ENCODE measurements around the gene TCIRG1. TPM values are rescaled to one million over a fixed set of nuclear protein-coding genes. Genes with fewer than 3 reads are reported as not detected.

Gene TCIRG1
- total RNA-seq, 2 experiments from 2014 or later: 199 to 201 TPM

- H3K4me1 ChIP-seq (ENCODE audit: insufficient read depth, low read length, poor library complexity, severe bottlenecking): no peaks in the 10 kb centered on the region
- BruUV-seq (replicated peaks): no TSS peak
- H3K4me2 ChIP-seq (ENCODE audit: low read length): no peak overlapping the region
- H3K4me3 ChIP-seq (ENCODE audit: low read depth, low read length, poor library complexity, severe bottlenecking): no peak overlapping the region
- no peak for TF ChIP-seq CTCF (conservative IDR thresholded peaks at IDR 0.05; ENCODE audit: low read length)
- no peak for TF ChIP-seq EZH2phosphoT487 (IDR thresholded peaks at IDR 0.05; ENCODE audit: borderline replicate concordance, low read depth, low read length)
- intact Hi-C loops (cut with micrococcal nuclease; ENCODE audit: unreplicated experiment): no loop called here
- no peak for DNase-seq (ENCODE audit: low spot score)
- peaks cover 87% of the 10 kb centered on the region for H3K36me3 ChIP-seq (ENCODE audit: insufficient read depth, low read length)
- H3K9me2 ChIP-seq (ENCODE audit: insufficient read depth, low read length): no peaks in the 10 kb centered on the region
- H3K27ac ChIP-seq (ENCODE audit: low read depth, low read length, poor library complexity, severe bottlenecking): no peak overlapping the region
- no peaks in the 10 kb centered on the region for H3K9me3 ChIP-seq (ENCODE audit: low read length)
- ChIA-PET POLR2A (no interaction called here), CTCF (ENCODE audit: unreplicated experiment) (no interaction called here)
- H4K20me1 ChIP-seq (ENCODE audit: insufficient read depth, low read length): no peaks in the 10 kb centered on the region
- H2AFZ ChIP-seq (ENCODE audit: low read length): no peak overlapping the region
- no peaks in the 10 kb centered on the region for H3K79me2 ChIP-seq (ENCODE audit: insufficient read depth, low read depth, low read length)
These were observed 29.2 kb downstream of the TCIRG1 start for GRCh38 chr11:68067991-68068390.

- Histone ChIP-seq H3K79me2 (ENCODE audit: insufficient read depth, low read depth, low read length) (no peaks in the 10 kb centered on the region), H3K9me3 (ENCODE audit: low read length) (no peaks in the 10 kb centered on the region), H2AFZ (ENCODE audit: low read length) (no peak overlapping the region), H3K9me2 (ENCODE audit: insufficient read depth, low read length) (no peaks in the 10 kb centered on the region), H4K20me1 (ENCODE audit: insufficient read depth, low read length) (no peaks in the 10 kb centered on the region), H3K4me1 (ENCODE audit: insufficient read depth, low read length, poor library complexity, severe bottlenecking) (no peaks in the 10 kb centered on the region), H3K4me3 (ENCODE audit: low read depth, low read length, poor library complexity, severe bottlenecking) (no peak overlapping the region), H3K4me2 (ENCODE audit: low read length) (no peak overlapping the region), H3K36me3 (ENCODE audit: insufficient read depth, low read length) (peaks cover 59% of the 10 kb centered on the region), H3K27ac (ENCODE audit: low read depth, low read length, poor library complexity, severe bottlenecking) (no peak overlapping the region)
- no TSS peak for BruUV-seq (replicated peaks)
- TF ChIP-seq EZH2phosphoT487 (IDR thresholded peaks at IDR 0.05; ENCODE audit: borderline replicate concordance, low read depth, low read length) (no peak), CTCF (conservative IDR thresholded peaks at IDR 0.05; ENCODE audit: low read length) (no peak)
- ChIA-PET CTCF (ENCODE audit: unreplicated experiment) (no interaction called here), POLR2A (no interaction called here)
- intact Hi-C loops (cut with micrococcal nuclease; ENCODE audit: unreplicated experiment): no loop called here
- DNase-seq (ENCODE audit: low spot score): no peak
These were observed 32.6 kb downstream of the TCIRG1 start for GRCh38 chr11:68071281-68072048.

- Histone ChIP-seq H3K36me3 (ENCODE audit: insufficient read depth, low read length) (peaks cover 38% of the 10 kb centered on the region), H3K9me2 (ENCODE audit: insufficient read depth, low read length) (no peaks in the 10 kb centered on the region), H4K20me1 (ENCODE audit: insufficient read depth, low read length) (no peaks in the 10 kb centered on the region), H3K4me3 (ENCODE audit: low read depth, low read length, poor library complexity, severe bottlenecking) (no peak overlapping the region), H3K9me3 (ENCODE audit: low read length) (no peaks in the 10 kb centered on the region), H2AFZ (ENCODE audit: low read length) (no peak overlapping the region), H3K4me2 (ENCODE audit: low read length) (no peak overlapping the region), H3K4me1 (ENCODE audit: insufficient read depth, low read length, poor library complexity, severe bottlenecking) (no peaks in the 10 kb centered on the region), H3K27ac (ENCODE audit: low read depth, low read length, poor library complexity, severe bottlenecking) (no peak overlapping the region), H3K79me2 (ENCODE audit: insufficient read depth, low read depth, low read length) (no peaks in the 10 kb centered on the region)
- ChIA-PET CTCF (ENCODE audit: unreplicated experiment) (no interaction called here), POLR2A (no interaction called here)
- TF ChIP-seq EZH2phosphoT487 (IDR thresholded peaks at IDR 0.05; ENCODE audit: borderline replicate concordance, low read depth, low read length): no peak
- no peak for TF ChIP-seq CTCF (conservative IDR thresholded peaks at IDR 0.05; ENCODE audit: low read length)
- BruUV-seq (replicated peaks): no TSS peak
- DNase-seq (ENCODE audit: low spot score): no peak
- intact Hi-C loops (cut with micrococcal nuclease; ENCODE audit: unreplicated experiment): loop anchor here (5.0 kb wide), 1 partner anchor 133 kb away; no protein-coding TSS in a partner anchor
These were observed 35.9 kb downstream of the TCIRG1 start for GRCh38 chr11:68074584-68075352.

All from OCI-LY7 (cell line).